Osteoblast (primary cell): ENCODE measurements around the gene GRID1. TPM values are rescaled to one million over a fixed set of nuclear protein-coding genes. Genes with fewer than 3 reads are reported as not detected.

Source experiments
- DNase-seq: peaks from one replicate; pipeline ENCODE4 v3.0.0; 2011; ENCODE audit warnings: low spot score, mixed read lengths; ENCODE audit not compliant: insufficient read length; ENCODE audit errors: missing footprints
- H2AFZ ChIP-seq: 2 replicates; pipeline ENCODE4 v1.6.0; 2011; ENCODE audit warnings: mild to moderate bottlenecking, low read length
- H3K27ac ChIP-seq: 2 replicates; pipeline ENCODE4 v1.5.1; 2011; ENCODE audit warnings: mild to moderate bottlenecking, low read depth, low read length, moderate library complexity
- H3K27me3 ChIP-seq: 2 replicates; pipeline ENCODE4 v1.6.0; 2012; ENCODE audit warnings: mild to moderate bottlenecking, control low read depth, inconsistent platforms, low read length, moderate library complexity; ENCODE audit not compliant: insufficient read depth
- H3K36me3 ChIP-seq: 2 replicates; pipeline ENCODE4 v1.5.1; 2011; ENCODE audit warnings: mild to moderate bottlenecking, low read length, control low read depth, moderate library complexity; ENCODE audit not compliant: insufficient read depth
- H3K4me1 ChIP-seq: 2 replicates; pipeline ENCODE4 v1.5.1; 2011; ENCODE audit warnings: mild to moderate bottlenecking, low read length, control low read depth, moderate library complexity; ENCODE audit not compliant: insufficient read depth
- H3K4me2 ChIP-seq: 2 replicates; pipeline ENCODE4 v1.6.0; 2011; ENCODE audit warnings: mild to moderate bottlenecking, low read length; ENCODE audit not compliant: insufficient read depth
- H3K4me3 ChIP-seq: fragments of 200-600 bp; sonication (generic); 3 replicates; pipeline ENCODE4 v1.5.1; 2012; ENCODE audit warnings: mild to moderate bottlenecking, low read length, inconsistent platforms; ENCODE audit not compliant: insufficient read depth
- H3K79me2 ChIP-seq: 2 replicates; pipeline ENCODE4 v1.6.0; 2012; ENCODE audit warnings: mild to moderate bottlenecking, low read length, control low read depth, inconsistent platforms; ENCODE audit not compliant: insufficient read depth
- H3K9me3 ChIP-seq: 2 replicates; pipeline ENCODE4 v1.5.1; 2011; ENCODE audit warnings: low read depth, low read length, control low read depth
- H4K20me1 ChIP-seq: 2 replicates; pipeline ENCODE4 v1.6.0; 2012; ENCODE audit warnings: mild to moderate bottlenecking, low read length, control low read depth; ENCODE audit not compliant: insufficient read depth
- total RNA-seq: library from RNA; depleted of rRNA; stranded (reverse); fragments of >200 nt; gene quantifications from 2 replicates; pipeline ENCODE4 v1.2.3, GENCODE V29; 2012
- TF ChIP-seq, protein P1 (sequence below): IDR thresholded peaks from 2 replicates; pipeline ENCODE4 v1.5.1; 2011; ENCODE audit warnings: mild to moderate bottlenecking, low read depth, low read length, moderate library complexity; ENCODE audit errors: extremely low read depth

GRID1 gene
- total RNA-seq, 1 donor, result not detected

DNA sequence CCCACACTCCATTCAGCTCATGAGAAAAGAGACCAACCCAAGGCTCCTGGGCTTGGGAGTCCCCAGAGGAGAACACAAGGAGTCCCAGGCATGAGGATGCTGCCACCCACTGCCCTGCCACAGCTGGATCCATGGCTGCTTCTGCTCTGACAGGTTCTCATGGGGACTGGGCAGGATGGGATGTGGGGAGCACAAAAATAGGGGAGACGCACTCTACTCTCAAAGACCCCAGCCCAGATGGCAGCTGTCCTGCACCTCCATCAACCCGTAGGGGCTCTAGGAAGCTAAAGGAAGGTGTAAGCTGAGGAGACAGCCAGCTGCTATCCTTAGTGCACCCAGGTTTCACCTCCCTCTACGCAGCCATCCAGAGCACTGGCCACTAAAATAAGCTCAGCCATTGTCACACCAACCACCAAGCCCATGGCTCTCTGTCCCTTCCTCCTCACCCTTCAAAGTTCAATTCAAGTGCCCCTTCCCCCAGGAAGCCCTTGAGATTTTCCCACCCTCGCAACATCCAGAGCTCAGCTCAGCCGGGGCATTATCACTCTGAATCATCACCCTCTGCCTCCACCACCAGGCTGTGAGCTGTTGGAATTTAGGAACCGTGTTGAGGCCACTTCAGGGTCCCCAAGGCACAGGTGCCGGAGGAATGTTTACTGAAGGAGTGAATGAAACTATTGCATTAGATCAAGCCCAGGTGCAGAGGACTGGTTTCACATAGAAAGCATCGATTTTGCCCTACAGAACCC, 142.1 kb downstream of the GRID1 start:
- DNase-seq, result peak; percentile 74
- no peaks in the 10 kb centered on the region for H4K20me1 ChIP-seq
- H3K79me2 ChIP-seq, result no peaks in the 10 kb centered on the region
- H2AFZ ChIP-seq, result no peak overlapping the region
- no peaks in the 10 kb centered on the region for H3K27me3 ChIP-seq
- no peak overlapping the region for H3K4me3 ChIP-seq
- TF ChIP-seq, protein P1, sequence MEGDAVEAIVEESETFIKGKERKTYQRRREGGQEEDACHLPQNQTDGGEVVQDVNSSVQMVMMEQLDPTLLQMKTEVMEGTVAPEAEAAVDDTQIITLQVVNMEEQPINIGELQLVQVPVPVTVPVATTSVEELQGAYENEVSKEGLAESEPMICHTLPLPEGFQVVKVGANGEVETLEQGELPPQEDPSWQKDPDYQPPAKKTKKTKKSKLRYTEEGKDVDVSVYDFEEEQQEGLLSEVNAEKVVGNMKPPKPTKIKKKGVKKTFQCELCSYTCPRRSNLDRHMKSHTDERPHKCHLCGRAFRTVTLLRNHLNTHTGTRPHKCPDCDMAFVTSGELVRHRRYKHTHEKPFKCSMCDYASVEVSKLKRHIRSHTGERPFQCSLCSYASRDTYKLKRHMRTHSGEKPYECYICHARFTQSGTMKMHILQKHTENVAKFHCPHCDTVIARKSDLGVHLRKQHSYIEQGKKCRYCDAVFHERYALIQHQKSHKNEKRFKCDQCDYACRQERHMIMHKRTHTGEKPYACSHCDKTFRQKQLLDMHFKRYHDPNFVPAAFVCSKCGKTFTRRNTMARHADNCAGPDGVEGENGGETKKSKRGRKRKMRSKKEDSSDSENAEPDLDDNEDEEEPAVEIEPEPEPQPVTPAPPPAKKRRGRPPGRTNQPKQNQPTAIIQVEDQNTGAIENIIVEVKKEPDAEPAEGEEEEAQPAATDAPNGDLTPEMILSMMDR, result no peak
- H3K4me2 ChIP-seq, result peak overlapping the region; percentile 13
- H3K9me3 ChIP-seq, result no peaks in the 10 kb centered on the region
- no peaks in the 10 kb centered on the region for H3K36me3 ChIP-seq
- no peak overlapping the region for H3K27ac ChIP-seq
- H3K4me1 ChIP-seq, result peaks cover 15% of the 10 kb centered on the region

DNA sequence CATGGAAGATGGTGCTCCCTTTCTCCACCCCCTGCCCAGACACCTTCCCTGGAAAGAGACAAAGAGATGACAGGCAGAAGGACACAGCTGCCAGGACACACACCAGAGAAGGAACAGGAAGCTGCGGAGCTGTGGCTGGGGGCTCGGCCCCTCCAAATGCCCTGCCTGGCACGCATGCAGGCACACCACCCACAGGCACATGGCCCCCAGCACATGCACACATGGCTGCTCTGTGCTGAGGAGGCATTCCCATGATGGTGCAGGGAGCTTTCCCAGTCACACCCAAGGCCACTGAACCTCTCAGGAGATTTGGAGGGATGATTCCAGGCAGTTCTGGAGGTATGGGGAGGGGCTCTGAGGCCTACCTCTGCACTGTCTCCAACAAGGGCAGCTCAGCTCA, 143.3 kb downstream of the GRID1 start:
- Histone ChIP-seq H3K4me3 (no peak overlapping the region), H3K9me3 (no peaks in the 10 kb centered on the region), H4K20me1 (no peaks in the 10 kb centered on the region), H2AFZ (no peak overlapping the region), H3K36me3 (no peaks in the 10 kb centered on the region), H3K27ac (no peak overlapping the region), H3K4me2 (no peak overlapping the region), H3K4me1 (peaks cover 12% of the 10 kb centered on the region), H3K79me2 (no peaks in the 10 kb centered on the region), H3K27me3 (no peaks in the 10 kb centered on the region)
- peak; percentile 70 for DNase-seq
- TF ChIP-seq, protein P1, result no peak

DNA sequence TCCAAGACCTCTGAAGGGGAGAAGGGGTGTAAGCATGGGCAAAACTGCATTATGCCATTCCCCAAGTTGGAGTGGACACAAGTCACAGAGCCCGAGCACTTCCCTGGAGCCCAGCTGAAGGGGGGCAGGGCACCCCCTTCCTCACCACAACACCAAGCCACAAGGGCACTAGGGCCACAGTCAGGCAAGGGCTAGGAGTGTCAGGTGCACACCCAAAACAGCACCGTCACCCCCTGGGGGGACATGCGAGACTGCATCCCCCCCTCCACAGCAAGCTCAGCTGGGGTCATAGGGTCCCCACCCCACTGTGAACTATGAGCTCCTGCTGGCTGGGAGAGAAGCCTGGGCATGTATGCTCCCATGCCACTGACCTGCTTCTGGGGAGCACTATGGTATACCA, 143.9 kb downstream of the GRID1 start:
- Histone ChIP-seq H3K9me3 (no peaks in the 10 kb centered on the region), H2AFZ (no peak overlapping the region), H3K79me2 (no peaks in the 10 kb centered on the region), H3K27ac (no peak overlapping the region), H3K4me2 (no peak overlapping the region), H3K27me3 (no peaks in the 10 kb centered on the region), H3K4me1 (peaks cover 12% of the 10 kb centered on the region), H3K4me3 (no peak overlapping the region), H4K20me1 (no peaks in the 10 kb centered on the region), H3K36me3 (no peaks in the 10 kb centered on the region)
- TF ChIP-seq, protein P1, result no peak
- DNase-seq, result no peak

DNA sequence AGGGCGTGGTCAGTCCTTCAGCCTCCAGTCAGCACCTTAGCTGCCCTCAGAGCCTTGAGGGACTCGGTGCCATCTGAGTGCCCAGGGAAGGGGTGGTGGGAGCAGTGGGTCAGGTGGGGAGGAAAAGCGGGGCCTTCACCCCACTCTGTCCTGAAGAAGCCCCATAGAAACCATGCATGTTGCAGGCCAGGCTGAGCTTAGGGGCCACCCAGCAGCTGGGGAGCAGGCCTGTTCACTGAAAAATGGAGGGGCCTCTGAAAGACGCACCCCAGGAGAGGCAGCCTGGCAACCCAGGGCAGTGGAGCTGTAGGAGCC, 144.3 kb downstream of the GRID1 start:
- no peaks in the 10 kb centered on the region for H3K36me3 ChIP-seq
- DNase-seq, result peak; percentile 72
- H3K9me3 ChIP-seq, result no peaks in the 10 kb centered on the region
- H3K4me3 ChIP-seq, result no peak overlapping the region
- TF ChIP-seq, protein P1, result no peak
- H3K4me2 ChIP-seq, result no peak overlapping the region
- no peaks in the 10 kb centered on the region for H4K20me1 ChIP-seq
- no peak overlapping the region for H3K27ac ChIP-seq
- H3K27me3 ChIP-seq, result no peaks in the 10 kb centered on the region
- no peaks in the 10 kb centered on the region for H3K79me2 ChIP-seq
- H2AFZ ChIP-seq, result no peak overlapping the region
- H3K4me1 ChIP-seq, result peaks cover 12% of the 10 kb centered on the region
